Ramos (cell line): ENCODE measurements around the gene PEPD.

Source experiments
- in situ Hi-C: fragments of 300-500 bp; cut with MboI; formaldehyde crosslinking; loops from one replicate; pipeline ENCODE4 v1.14.3; 2022; ENCODE audit warnings: low sequenced_read_pairs; ENCODE audit not compliant: unreplicated experiment

Gene PEPD

GRCh38 chr19:33401683-33402420, 119.7 kb downstream of the PEPD start:
- in situ Hi-C loops, result no loop called here

DNA sequence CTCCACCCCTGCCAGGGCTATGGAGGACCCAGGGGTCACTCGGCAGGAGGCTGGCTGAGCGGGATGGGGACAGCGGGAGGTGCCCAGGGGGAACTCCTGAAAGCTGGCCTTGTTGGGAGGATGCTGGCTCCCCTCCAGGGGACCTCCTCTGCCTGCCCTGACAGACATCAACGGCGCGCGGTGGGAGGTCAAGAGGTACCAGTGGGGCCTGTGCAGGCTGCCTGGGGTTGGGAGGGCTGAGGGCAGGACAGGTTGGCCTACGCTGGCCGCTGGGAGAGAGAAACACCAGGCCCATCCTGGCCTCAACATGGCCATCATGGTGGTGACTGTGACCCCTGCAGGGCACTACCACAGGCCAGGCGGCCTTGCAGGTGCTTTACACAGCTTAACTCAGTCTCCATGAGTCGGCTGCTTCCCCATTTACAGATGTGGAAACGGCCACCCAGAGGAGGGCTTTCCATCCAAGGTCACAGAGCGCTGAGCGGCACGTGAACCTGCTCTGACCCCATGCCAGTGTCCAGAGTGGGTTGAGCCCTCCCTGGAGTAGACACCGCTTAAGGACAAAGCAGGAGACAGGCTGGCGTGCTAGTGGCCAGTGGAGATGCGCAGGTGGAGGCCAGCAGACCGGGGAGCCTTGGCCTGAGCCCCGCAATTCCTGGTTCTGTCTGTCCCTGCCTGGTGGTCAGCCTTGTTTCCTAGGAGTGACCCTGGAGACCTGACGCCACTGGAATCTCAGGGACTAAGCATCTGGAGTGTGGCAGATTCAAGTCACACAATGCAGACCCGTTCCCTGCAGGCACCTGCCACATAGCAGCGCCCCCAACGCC, 120.5 kb downstream of the PEPD start:
- in situ Hi-C loops, result no loop called here

GRCh38 chr19:33399745-33400681, 121.6 kb downstream of the PEPD start:
- in situ Hi-C loops, result no loop called here

GRCh38 chr19:33399081-33399744, 122.4 kb downstream of the PEPD start:
- in situ Hi-C loops, result no loop called here

DNA sequence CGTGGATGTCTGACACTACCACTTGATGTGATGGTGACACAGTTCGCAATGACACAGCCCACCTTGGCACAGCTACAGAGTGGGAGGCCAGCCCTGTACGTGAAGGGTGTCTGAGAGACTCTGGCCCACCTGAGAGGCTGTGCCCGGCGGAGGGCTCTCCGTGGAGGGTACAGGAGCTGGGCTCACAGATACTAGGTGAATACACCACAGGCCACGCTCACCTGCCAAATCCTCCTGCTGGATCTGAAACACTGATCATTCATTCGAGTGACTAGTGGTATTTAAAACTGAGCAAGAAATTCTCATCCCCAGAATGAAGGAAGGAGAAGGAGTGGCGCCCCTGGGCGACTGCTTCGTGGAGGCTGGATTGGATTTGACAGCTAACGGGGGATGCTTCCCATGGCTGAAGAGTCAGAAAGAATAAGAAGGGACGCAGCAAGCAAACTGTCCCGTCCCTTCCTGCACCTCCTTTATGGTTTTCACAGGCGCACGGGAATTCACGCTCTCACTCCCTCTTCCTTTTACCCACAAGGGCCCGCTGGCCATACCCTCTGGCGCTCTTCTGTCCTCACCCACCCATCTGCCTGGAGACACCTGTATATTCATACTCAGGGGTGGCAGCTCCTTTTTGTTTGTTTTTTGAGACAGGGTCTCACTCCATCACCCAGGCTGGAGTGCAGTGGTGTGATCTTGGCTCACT, 123.1 kb downstream of the PEPD start:
- in situ Hi-C loops, result no loop called here

DNA sequence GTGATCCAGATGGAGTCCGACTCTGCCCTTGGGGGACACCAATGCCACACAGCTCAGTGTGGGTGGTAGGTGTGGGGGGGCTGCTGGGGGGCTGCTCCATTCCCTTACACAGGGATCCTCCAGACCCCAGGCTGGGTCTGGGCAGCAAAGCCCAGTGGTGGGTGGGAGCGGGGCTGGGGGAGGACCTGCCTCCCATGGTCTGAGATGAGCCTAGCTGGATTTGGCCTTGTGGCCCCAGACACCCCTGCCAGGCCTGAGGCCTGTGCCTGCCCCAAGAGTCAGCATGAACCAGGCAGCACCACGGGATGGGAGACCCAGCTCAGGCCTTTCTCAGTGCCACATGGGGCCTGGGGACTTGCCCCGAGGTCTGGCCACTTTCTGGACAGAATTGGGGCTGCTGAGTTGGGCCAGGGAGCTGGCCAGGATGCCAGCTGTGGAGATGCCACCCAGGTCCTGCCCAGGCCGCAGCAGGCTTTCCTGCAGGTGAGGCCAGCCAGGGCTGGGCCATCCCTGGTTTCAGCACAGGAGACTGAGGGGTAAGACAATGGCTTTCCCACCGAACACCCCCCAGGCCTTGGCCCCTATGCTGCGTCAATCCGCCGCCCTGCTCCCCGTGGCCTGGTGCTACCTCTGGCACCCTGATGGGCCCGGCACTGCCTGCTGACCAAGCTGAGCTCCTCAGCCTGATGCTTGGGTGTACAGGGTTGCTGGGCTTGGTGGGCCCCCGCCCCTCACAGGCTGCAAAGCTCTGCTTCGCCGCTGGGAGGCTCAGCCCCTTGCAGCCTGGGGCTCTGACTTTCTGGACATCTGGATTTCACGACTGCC, 123.8 kb downstream of the PEPD start:
- in situ Hi-C loops, result no loop called here

- in situ Hi-C loops, result no loop called here
These were observed 124.7 kb downstream of the PEPD start for GRCh38 chr19:33396701-33397535.

- in situ Hi-C loops, result no loop called here
These were observed 125.7 kb downstream of the PEPD start for GRCh38 chr19:33395561-33396550.

GRCh38 chr19:33394723-33395560, 126.6 kb downstream of the PEPD start:
- in situ Hi-C loops, result no loop called here

- in situ Hi-C loops, result no loop called here
These were observed 127.4 kb downstream of the PEPD start for GRCh38 chr19:33394006-33394722.

DNA sequence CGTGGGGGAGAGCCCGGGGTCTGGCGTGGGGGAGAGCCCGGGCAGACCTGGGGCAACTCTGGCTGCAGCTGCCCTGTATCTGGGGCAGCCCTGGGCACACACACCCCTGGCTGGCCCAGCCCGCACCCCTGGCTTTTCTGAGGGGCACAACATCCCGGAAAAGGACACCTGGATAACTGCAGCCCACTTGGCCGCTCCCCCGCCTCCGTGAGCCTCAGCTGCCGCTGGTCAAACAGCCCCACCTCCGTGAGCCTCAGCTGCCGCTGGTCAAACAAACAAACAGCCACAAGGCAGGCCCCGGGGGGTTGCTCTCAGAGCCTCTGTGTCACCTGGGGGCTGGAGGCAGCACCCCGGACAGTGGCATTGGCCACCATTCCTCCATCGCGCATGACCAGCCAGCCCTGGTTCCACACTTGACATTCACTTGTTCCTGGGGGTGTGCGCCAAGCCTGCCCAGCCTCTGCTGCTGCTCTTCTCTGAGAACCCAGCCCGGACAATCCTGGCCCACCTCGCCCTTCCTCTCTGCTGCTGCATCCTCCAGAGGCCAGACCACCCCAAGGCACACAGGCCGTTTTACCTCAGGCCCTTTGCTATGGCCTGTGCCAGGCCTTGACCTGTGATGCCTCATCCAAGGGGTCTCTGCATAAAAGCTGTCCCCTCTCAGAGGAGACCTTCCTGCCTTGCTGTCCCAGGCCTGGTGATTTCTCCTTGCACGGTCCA, 128.1 kb downstream of the PEPD start:
- in situ Hi-C loops, result no loop called here

DNA sequence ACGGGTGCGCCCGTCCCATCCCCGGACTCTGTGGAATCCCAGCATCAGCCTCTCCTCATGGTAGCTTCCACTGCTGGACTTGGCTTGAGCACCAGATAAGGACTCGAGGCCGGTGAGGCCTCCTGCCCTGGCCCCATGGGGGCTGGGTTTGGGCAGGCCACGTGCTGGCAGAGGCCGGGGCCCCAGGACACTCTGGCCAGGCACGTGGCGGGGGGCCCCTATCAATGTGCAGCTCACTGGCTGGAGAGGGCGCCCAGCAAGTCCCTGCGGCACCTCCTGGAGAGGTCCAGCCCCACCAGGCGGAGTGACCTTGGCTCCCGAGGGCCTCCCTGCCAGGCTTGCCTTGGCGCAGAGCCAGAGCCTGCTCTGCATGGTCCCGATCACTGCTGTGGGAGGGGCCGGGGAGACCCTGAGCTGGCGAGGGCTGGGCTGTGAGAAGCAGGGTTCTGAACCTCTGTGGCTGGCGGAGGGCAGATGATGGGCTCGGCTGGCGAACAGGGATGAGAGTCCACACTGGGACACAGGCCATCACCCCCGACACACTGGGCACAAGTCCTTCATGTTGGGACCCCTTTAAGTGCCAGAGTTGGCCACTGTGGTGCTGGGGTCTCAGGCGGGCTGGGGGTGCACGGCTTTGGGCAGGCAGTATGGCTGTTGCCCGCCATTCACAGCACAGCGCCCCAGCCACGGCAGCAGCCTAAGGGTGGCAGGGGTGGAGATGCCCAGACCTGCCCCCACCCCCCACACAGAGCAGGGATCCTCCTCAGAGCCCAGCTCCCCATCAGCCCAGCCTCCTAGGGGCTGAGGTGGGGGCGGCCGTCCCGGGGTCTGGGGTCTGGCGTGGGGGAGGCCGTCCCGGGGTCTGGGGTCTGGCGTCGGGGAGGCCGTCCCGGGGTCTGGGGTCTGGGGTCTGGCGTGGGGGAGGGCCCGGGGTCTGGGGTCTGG, 129.0 kb downstream of the PEPD start:
- in situ Hi-C loops, result no loop called here

GRCh38 chr19:33391631-33392249, 129.9 kb downstream of the PEPD start:
- in situ Hi-C loops, result no loop called here
